ENCODE results near the gene GMEB1.
"Not testable (repeated sequence)": the region's sequence is repeated elsewhere in the genome, so short reads cannot be mapped to it uniquely, and the experiment has no call there.

The GMEB1 gene

DNA sequence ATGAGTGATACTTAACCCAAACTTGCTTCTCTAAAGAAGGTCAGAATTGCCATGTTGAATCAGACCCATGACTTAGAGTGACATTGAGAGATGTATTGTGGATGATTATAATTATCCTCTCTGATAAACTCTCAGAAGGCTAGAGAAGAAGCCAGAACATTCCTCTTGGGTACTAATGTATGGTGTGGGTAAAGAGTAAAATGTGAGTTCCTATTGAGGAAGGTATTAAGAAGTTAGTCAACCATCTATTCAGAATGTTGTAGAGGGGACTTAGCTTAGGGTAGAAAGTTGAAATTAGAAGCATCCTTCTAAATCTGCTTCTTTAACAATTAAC lies 7.3 kb downstream of the GMEB1 start:
- DNase-seq = no peak

DNA sequence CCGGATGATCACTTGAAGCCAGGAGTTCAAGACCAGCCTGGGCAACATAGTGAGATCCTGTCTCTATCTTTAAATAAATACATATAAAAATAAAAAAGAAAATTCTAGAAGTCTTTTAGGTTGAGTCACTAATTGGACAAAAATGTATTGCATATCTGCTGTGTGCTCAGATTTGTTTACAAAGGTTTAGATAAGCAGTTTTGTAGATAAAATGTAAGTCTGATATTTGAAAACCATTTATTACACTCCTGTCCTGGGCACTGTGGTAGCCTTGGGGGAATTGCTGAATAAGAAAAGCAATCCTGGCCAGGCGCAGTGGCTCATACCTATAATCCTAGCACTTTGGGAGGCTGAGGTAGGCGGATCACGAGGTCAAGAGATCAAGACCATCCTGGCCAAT lies 11.6 kb downstream of the GMEB1 start:
- DNase-seq = no peak

DNA sequence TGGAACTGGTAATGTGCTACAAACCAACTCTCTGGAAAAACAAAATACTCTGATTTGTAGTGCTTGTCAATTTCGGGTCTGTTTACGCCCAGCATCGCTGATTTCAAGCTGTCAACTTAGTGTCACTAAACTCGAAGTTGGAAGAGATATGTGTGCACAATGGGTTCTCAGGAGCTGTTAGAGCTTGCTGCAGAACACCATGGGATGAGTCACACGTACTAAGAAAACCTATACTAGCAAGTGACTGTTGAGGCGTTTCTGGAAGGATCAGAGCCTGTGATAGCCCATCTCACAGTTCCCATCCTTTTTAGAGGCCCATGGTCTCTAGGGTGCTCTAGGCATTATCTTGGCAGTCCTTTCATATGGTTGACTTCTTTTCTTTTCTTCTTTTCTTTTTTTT lies 14.3 kb downstream of the GMEB1 start:
- DNase-seq = no peak

DNA sequence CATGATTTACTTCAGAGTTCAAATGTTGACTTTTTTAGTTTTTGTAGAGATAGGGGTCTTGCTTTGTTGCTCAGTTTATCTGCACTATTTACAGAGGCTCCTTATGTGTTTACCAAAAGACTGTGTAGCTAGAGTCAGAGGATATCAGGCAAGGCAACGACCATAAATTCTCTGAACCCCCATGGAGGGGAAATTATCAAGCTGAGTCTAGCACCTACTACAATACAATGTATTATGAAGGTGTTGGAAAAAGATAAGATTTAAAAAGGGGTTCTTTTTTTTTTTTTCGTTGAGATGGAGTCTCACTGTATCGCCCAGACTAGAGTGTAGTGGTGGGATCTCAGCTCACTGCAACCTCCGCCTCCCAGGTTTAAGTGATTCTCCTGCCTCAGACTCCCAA lies 16.4 kb downstream of the GMEB1 start:
- DNase-seq = no peak

DNA sequence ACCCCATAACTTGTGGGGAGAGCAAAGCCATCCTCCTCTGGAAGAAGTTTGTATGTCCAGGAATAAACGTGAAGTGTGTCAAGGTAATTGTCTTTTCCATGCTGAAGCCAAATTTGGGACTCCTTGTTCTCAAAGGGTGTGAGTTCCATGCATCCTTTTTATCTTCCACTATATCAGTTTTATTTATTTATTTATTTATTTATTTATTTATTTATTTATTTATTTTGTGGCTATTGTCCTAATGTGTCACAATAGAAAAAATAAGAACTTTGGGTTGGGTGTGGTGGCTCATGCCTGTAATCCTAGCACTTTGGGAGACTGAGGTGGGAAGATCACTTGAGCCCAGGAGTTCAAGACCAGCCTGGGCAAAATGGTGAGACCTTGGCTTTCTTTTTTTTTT lies 23.0 kb downstream of the GMEB1 start:
- DNase-seq = not testable (repeated sequence)

DNA sequence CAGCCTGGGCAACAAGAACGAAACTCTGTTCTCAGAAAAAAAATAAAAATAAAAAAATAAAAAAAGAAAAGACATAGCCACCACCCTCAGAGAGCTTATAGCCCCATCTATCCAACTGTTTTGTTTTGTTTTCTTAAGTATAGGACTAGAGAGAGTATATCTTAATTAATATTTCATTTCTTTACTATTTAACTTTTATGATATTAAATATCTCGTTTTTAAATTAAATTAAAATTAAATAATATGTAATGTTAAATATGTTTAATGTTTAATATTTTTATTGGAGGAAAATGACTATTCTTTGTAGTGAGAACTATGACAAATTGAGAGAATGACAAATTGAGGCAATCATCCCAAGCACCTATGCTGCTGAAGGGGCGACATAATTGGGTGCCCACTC lies 35.0 kb downstream of the GMEB1 start:
- DNase-seq = no peak

DNA sequence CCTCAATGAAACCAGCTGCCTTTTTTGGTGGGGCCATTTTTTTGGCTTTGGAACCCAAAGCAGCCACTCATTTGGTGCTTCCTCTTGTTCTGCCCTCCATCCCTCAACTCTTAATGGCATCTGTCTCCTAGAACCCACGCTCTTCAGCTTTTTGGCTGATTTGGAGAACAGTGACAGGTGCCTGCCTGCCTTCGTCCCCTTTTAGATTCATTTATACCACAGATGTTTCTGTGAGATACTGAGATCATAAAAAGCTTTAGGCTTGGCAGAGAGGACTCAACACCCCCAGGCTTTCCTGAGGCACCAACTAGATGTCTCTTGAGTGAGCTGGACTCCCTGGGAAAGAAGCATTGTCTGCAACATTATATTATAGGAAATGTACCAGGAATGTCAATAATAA lies 47.8 kb downstream of the GMEB1 start:
- no peak for DNase-seq

DNA sequence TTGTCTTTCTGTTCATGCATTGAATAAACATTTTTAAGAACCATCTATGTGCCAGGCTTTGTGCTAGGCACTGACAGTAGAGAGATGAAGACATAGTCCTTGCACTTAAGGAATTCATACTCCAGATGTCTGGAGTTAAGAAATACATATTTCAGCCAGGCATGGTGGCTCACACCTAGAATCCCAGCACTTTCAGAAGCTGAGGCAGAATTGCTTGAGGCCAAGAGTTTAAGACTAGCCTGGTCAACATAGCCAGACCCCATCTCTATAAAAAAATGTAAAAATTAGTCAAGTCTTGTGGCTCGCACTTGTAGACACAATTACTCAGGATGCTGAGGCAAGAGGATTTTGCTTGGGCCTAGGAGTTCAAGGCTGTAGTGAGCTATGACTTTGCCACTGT lies 49.6 kb downstream of the GMEB1 start:
- no peak for DNase-seq

DNA sequence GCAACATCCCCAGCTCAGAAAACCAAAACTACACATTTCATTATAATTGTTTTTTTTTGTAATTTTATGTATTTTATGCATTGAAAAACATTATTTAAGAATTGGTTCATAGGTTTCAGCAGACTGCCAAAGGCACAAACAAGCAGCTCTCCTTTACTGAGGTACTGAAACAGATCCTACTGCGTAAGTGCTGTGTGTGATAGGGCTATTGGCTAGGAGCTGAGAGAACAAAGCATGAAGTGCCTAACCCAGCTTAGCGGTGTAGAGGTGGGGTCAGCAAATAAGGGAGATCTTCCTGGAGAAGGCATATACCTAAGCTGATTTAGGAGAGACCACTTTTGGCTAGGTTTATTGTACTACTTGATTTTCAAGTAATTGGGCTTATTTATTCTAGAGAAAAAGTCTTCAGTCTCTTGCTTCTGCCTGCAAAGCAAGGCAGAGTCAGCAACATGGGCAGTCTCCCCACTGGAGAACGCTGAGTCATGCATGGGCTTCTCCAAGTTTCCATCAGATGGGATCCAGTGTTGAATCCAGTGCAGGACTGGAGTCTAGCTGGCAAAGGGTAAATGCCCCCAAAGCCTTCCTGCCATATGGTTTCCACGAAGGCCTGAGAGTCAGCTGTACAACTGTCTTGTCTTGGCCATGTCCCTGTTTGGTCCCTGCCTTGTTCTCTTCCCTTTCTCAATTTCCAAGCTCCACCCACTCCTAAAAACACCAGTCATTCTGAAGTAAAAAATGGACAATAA lies 50.2 kb downstream of the GMEB1 start:
- no peak for DNase-seq

DNA sequence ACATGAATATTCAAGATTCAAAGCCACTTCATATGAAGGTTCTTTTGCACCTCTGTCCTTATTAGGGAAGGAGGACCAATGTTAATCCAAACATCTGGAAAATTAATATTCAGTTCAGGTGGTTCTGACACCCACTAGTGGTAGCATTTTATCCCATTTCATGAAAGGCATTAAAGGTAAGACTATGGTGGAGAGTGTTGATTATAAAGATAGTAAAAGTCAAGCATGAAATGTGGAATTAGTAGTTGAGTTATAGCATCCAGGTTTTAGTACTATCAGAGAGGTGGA lies 50.7 kb downstream of the GMEB1 start:
- no peak for DNase-seq

DNA sequence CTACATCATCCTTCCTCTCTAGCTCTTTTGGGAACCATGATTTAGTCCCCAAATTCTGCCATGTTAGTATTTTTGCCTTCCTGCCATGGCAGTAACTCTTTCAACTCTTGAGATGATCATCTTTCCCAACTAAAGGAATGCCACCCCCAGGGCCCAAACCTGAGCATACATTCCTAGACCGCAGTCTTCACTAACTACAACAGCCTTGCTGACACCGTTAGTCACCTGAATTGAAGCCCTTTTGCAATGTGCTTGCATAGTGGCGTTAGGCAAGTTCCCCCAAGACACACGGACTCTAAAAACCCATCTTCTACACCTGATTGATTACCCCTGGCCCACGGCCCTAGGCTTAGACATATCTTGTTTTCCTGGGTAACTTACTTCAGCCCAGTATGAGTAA lies 51.8 kb downstream of the GMEB1 start:
- DNase-seq = no peak

DNA sequence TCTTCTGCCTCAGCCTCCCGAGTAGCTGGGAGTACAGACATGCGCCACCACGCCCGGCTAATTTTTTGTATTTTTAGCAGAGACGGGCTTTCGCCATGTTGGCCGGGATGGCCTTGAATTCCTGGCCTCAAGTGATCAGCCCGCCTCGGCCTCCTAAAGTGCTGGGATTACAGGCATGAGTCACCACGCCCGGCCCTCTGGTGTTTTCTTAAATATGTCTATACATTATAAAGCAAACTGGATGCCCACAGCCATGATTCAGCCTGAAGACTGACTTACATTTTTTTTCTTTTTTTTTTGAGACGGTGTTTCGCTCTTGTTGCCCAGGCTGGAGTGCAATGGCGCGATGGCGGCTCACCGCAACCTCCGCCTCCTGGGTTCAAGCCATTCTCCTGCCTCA lies 53.3 kb downstream of the GMEB1 start:
- not testable (repeated sequence) for DNase-seq

DNA sequence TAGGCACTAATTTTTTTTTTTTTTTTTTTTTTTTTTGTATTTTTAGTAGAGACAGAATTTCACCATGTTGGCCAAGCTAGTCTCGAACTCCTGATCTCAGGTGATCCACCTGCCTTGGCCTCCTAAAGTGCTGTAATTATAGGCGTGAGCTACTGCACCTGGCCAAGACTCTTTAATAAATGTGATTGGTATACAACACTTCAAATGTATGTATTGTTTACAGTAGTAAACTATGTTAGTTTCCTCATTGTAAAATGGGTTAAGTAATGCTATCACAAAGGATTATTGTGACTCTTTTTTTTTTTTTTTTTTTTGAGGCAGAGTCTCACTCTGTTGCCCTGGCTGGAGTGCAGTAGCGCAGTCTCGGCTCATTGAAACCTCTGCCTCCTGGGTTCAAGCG lies 56.8 kb downstream of the GMEB1 start:
- not testable (repeated sequence) for DNase-seq

DNA sequence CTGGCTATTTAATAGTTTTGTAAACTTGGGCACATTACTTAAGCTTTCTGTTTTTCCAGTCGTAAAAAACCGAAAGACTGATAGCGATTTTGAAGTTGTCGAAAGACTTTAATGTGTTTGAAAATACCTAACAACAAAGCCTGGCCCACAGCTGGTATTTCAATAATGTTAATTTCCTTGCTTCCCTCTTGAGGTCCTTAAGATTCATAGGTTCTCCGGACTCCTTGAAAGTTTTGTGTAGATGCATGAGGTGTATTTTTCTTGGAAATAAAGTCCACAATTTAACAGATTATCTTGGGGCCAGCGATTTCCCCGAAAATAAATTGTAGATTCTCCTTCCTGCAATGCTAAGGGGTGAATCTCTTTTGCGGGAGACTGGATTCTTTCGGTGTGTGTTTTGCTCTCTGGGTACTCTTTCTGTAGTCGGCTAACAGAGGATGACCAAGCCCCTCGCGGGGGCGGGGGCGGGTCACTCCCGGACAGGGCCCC lies 67.4 kb downstream of the GMEB1 start:
- DNase-seq = no peak

DNA sequence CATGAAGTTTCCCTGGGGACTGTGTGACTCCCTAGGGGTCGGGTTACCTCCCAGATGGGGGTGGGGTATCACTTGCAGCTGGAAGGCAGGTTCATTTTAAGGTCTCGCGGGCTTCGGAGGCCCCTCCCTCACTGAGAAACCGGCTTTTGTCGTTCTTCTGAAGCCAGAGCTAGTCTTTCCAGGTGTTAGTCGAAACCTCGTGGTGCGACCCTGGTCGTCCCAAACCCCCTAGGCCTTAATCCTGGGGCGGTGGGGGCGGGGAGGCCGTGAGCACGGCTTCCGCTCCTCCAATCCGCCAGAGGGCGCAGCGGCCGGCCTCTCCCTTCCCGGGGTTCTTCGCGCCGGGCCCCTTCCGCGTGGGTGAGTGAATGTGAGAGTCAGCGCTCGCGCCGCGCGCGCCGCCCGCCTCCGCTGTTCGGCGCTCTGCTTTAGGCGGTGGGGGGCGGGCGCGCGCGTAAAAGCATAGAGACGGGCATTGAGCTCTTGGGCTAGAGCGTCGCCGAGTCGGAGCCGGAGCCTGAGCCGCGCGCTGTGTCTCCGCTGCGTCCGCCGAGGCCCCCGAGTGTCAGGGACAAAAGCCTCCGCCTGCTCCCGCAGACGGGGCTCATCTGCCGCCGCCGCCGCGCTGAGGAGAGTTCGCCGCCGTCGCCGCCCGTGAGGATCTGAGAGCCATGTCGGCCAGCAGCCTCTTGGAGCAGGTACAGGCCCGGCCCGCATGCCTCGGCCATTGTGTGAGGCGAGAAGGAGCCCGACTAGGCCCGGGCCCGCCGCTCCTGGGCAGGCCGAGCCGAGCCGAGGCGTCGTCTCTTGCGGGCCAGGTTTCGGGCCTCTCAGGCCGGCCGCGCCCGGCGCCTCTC lies 68.1 kb downstream of the GMEB1 start, which contains the start of gene YTHDF2:
Gene YTHDF2, plus strand, starts transcription at position 491 of the 857 bp plus-strand sequence. Its CDS starts 181 bp downstream, at position 672.
- peak; percentile 98 for DNase-seq

DNA sequence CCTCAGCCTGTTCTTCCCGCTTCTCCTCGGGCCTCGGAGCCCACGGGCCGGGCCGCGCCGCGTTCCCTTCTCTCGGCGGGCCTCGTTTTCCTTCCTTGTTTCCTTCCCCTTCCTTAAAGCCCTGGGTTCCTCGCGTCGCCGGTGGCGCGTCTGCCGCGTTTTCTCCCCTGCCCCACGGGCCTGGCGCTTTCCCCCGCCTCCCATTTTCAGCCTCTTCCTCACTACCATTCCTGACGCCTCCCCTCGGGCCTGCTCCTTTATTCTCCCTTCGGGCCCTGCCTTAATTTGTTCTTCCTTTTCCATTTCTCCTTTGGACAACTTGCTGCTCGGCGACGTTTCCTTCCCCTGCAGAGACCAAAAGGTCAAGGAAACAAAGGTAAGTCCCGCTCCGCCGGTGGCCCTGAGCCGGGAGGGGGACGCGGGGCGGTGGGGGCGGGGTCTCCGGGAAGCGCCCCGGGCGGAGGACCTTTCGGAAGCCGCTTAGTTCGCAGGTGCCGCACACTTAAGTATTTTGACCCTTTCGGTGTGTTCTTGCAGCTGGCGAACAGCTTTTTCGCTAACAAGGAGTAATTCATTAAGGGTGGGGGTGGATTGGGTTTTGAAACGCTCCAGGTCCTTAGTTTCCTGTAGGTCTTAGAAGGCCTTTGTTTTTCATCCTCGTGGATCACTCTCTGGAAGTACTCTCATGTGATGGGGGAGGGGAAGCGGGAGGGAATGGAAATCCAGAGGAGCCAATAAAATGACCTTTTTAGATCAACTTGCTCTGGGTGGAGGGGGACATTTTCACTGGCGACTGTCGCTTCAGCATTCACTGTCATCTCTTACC lies 68.9 kb downstream of the GMEB1 start:
- peak; percentile 56 for DNase-seq

DNA sequence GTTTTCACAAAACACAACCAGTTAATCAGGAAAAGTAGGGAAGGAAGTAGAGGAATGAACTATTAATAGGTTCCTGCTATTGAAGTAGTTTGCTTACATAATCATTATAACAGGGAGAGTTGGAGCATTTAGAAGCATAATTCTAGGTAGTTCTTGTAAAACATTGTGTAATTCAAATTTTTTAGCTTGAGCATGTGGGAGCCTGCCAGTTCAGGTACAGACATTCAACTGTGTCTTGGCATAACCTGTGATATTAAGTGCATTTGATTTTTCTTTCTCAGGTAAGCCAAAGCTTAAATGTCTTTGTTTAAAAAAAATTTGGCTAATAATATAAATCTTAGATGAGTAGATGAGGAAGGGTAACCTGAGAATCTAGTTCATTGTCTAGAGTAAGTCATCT lies 71.5 kb downstream of the GMEB1 start:
- DNase-seq = no peak

DNA sequence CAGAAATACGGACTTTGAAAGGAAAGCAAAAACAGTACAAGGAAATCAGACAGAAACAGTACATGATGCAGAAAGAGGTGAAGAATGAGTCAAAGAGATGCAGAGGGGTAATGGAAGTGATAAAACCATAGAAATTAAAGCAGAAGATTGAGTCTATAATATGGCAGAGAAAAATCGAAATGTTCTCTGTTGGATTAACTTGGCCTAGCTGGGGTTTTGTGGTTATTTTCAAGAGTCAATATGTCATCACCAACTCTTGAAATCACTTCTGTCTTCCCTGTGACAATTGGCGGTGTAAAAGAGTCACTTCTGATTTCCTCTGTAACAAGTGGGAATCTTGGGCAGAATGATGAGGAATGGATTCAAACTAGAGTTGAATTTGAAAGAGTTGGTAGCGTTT lies 75.6 kb downstream of the GMEB1 start:
- DNase-seq = no peak

DNA sequence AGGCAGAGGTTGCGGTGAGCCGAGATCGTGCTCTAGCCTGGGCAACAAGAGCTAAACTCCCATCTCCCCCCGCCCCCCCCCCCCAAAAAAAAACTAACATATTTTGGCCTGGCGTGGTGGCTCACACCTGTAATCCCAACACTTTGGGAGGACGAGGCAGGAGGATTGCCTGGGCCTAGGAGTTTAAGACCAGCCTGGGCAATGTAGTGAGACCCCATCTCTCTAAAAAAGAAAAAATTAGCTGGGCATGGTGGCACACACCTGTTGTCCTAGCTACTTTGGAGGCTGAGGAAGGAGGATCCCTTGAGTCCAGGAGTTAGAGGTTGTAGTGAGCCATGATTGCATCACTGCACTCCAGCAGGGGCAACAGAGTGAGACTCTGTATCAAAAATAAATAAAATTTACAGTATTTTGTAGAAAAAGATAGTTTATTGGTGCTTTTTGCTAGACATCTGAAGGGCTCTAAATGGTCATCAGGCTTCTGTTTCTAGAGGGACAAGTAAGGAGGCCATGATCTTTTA lies 77.1 kb downstream of the GMEB1 start:
- DNase-seq = no peak

DNA sequence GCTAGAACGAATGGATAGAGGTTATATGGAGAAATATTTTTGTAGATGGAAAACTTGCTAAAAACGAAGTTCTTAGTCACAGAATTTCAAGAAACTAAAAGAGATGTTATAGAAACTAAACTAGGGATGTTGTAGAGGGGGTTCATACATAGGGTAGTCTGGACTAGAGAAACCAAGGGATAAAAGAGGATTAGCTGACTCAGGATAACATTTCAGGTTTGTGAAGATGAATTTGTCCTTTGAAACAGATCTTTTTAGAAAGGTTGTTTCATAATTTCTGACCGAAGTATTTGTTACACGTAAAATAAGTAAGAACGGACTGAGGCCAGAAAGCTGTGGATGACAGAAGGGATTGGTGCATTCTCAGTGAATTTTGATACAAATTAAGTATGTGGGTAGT lies 81.7 kb downstream of the GMEB1 start:
- DNase-seq = no peak

DNA sequence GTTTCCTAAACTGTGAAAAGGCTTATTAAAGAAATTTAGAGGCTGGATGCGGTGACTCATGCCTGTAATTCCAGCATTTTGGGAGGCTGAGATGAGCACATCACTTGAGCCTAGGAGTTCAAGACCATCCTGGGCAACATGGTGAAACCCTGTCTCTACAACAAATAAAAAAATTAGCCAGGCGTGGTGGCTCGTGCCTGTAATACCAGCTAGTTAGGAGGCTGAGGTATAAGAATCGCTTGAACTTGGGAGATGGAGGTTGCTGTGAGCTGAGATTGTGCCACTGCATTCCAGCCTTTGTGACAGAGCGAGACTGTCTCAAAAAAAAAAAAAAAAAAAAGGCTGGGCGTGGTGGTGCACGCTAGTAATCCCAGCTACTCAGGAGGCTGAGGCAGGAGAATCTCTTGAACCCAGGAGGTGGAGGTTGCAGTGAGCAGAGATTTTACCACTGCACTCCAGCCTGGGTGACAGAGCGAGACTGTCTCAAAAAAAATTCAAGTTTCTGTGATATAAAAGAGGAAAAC lies 82.2 kb downstream of the GMEB1 start:
- DNase-seq = not testable (repeated sequence)

DNA sequence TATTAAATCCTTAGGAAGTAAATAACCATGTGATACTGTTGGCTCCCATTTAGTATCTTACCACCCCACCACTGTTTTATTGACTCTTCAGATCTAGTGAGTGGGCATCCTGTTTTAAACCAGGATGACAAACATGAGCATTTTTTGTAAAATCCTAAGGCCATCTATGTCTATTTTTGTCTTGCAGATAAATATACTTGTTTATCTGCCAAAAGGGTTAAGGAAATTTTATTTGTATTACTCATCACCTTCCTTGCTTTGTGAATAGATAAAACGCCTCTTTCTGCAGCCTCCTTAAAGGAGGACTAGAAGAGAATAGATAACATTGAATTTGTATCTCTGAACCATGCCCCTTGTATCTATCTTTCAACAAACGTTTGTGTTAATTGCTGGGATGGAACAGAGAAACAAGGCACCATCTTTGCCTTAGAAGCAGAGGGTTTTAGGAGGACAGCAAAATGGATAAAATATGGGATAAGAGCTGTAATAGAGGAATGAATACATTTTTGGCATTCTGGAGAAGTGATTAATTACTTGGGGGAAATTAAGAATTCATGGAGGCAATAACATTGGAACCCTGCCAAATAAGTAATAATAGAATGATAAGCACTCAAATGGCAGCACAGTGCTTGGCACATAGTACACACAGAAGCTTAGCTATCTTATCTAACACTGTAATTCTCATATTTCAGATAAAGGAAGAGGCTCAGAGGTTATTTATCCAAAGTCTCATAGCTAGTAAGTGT lies 82.9 kb downstream of the GMEB1 start:
- no peak for DNase-seq
